A204.1 (cell line): ENCODE data around the gene ESR2.
"Not testable (repeated sequence)": the region's sequence is repeated elsewhere in the genome, so short reads cannot be mapped to it uniquely, and the experiment has no call there.

Experiments
- FAIRE-seq: peaks from 2 replicates; lab custom pipeline; 2012; peaks lifted over from hg19 to GRCh38; lab: Jason Lieb, UNC

The ESR2 gene

GRCh38 chr14:64293976-64294671, at the start of gene ESR2:
Gene ESR2 (minus strand): TSS chr14:64294371. CDS start chr14:64282985, 11,386 bp downstream.
- FAIRE-seq: no peak

GRCh38 chr14:64340560-64341196, 46.5 kb upstream of the ESR2 start:
- FAIRE-seq: no peak

GRCh38 chr14:64338616-64339316, 44.6 kb upstream of the ESR2 start:
- peak; percentile 89 for FAIRE-seq

- no peak for FAIRE-seq
Measured at GRCh38 chr14:64337888-64338615, 43.9 kb upstream of the ESR2 start.

- no peak for FAIRE-seq
Measured at GRCh38 chr14:64329149-64329548, 35.0 kb upstream of the ESR2 start.

GRCh38 chr14:64326502-64326901, 32.3 kb upstream of the ESR2 start:
- FAIRE-seq: no peak

GRCh38 chr14:64324895-64325294, 30.7 kb upstream of the ESR2 start:
- no peak for FAIRE-seq

- no peak for FAIRE-seq
Measured at GRCh38 chr14:64324461-64324860, 30.3 kb upstream of the ESR2 start.

- not testable (repeated sequence) for FAIRE-seq
Measured at GRCh38 chr14:64320362-64320761, 26.2 kb upstream of the ESR2 start.

GRCh38 chr14:64318695-64319094, 24.5 kb upstream of the ESR2 start:
- FAIRE-seq: not testable (repeated sequence)

- FAIRE-seq: peak; percentile 98
Measured at GRCh38 chr14:64303471-64303917, 9.3 kb upstream of the ESR2 start.

- no peak for FAIRE-seq
Measured at GRCh38 chr14:64298773-64299172, 4.6 kb upstream of the ESR2 start.

- no peak for FAIRE-seq
Measured at GRCh38 chr14:64296561-64296960, 2.4 kb upstream of the ESR2 start.

GRCh38 chr14:64294672-64295413, 672 bp upstream of the ESR2 start:
- FAIRE-seq: no peak

GRCh38 chr14:64292197-64292596, 2.0 kb downstream of the ESR2 start:
- no peak for FAIRE-seq

- FAIRE-seq: no peak
Measured at GRCh38 chr14:64289571-64289970, 4.6 kb downstream of the ESR2 start.

- peak; percentile 14 for FAIRE-seq
Measured at GRCh38 chr14:64281805-64282204, 12.4 kb downstream of the ESR2 start.

GRCh38 chr14:64279704-64280668, 14.2 kb downstream of the ESR2 start:
- FAIRE-seq: no peak

GRCh38 chr14:64278458-64278857, 15.7 kb downstream of the ESR2 start:
- no peak for FAIRE-seq

- FAIRE-seq: no peak
Measured at GRCh38 chr14:64272019-64272418, 22.2 kb downstream of the ESR2 start.

GRCh38 chr14:64266239-64266638, 27.9 kb downstream of the ESR2 start:
- no peak for FAIRE-seq
